PC-3 (cell line): ENCODE results near the gene RB1. TPM values are rescaled to one million over a fixed set of nuclear protein-coding genes. Genes with fewer than 3 reads are reported as not detected.

Experiments used
- ATAC-seq: fragments of 200-7000 bp; cut with Tn5 transposase; 2 replicates; pipeline ENCODE4 v1.9.1; 2020; ENCODE audit warnings: mild to moderate bottlenecking, moderate library complexity
- BruUV-seq: library from RNA; stranded (reverse); fragments of 400-500 nt; replicated peaks from 2 replicates; lab custom pipeline; 2021; lab: Mats Ljungman, UMichigan
- CTCF ChIA-PET: fragments of 300-600 bp; sonication (Branson Sonifier 250); formaldehyde crosslinking; loops from one replicate; lab custom pipeline; 2022; ENCODE audit warnings: antibody characterized with exemption; lab: Charles Lee
- POLR2A ChIA-PET: fragments of 300-600 bp; sonication (Branson Sonifier 250); formaldehyde crosslinking; loops from one replicate; lab custom pipeline; 2022; ENCODE audit warnings: antibody characterized with exemption; ENCODE audit not compliant: unreplicated experiment; lab: Charles Lee
- DNase-seq: peaks from one replicate; pipeline ENCODE4 v3.0.0-alpha.2; 2015
- H2AFZ ChIP-seq: fragments of 300-600 bp; sonication (generic); 2 replicates; pipeline ENCODE4 v1.6.0; 2016; ENCODE audit warnings: antibody characterized with exemption, low read length
- H3F3A ChIP-seq: fragments of 300-600 bp; sonication (generic); one replicate; pipeline ENCODE4 v1.6.0; 2017; ENCODE audit warnings: antibody characterized with exemption, low read length, control low read depth, mild to moderate bottlenecking; ENCODE audit not compliant: unreplicated experiment
- H3K27ac ChIP-seq: fragments of 300-600 bp; sonication (generic); 2 replicates; pipeline ENCODE4 v1.5.1; 2016; ENCODE audit warnings: mild to moderate bottlenecking, low read length
- H3K27me3 ChIP-seq: fragments of 300-600 bp; sonication (generic); 2 replicates; pipeline ENCODE4 v1.6.1; 2016; ENCODE audit warnings: low read length, mixed read lengths
- H3K36me3 ChIP-seq: fragments of 300-600 bp; sonication (generic); 2 replicates; pipeline ENCODE4 v1.6.1; 2016; ENCODE audit warnings: low read depth, mixed run types, low read length, mixed read lengths
- H3K4me1 ChIP-seq: fragments of 300-600 bp; sonication (generic); 2 replicates; pipeline ENCODE4 v1.5.1; 2016; ENCODE audit warnings: low read length; ENCODE audit not compliant: insufficient read depth
- H3K4me2 ChIP-seq: fragments of 300-600 bp; sonication (generic); 2 replicates; pipeline ENCODE4 v1.6.0; 2016; ENCODE audit warnings: low read length
- H3K4me3 ChIP-seq: fragments of 300-600 bp; sonication (generic); 2 replicates; pipeline ENCODE4 v1.5.1; 2016; ENCODE audit warnings: mild to moderate bottlenecking, low read length, mixed read lengths
- H3K79me2 ChIP-seq: fragments of 300-600 bp; sonication (generic); 2 replicates; pipeline ENCODE4 v1.6.1; 2017; ENCODE audit warnings: low read length, mixed read lengths
- H3K9ac ChIP-seq: fragments of 300-600 bp; sonication (generic); 2 replicates; pipeline ENCODE4 v1.6.0; 2016; ENCODE audit warnings: mild to moderate bottlenecking, low read length
- H3K9me2 ChIP-seq: fragments of 300-600 bp; sonication (generic); replicated peaks from 2 replicates; pipeline ENCODE4 v1.6.1; 2016; ENCODE audit warnings: mixed run types, low read length, mixed read lengths
- H3K9me3 ChIP-seq: fragments of 300-600 bp; sonication (generic); 2 replicates; pipeline ENCODE4 v1.6.1; 2016; ENCODE audit warnings: low read length, mixed read lengths
- H4K20me1 ChIP-seq: fragments of 300-600 bp; sonication (generic); 2 replicates; pipeline ENCODE4 v1.6.1; 2016; ENCODE audit warnings: low read length, mixed read lengths
- EZH2 ChIP-seq: fragments of 300-600 bp; sonication (generic); IDR thresholded peaks from one replicate; pipeline ENCODE4 v1.6.1; 2017; ENCODE audit warnings: antibody characterized with exemption, mild to moderate bottlenecking, low read length; ENCODE audit not compliant: unreplicated experiment
- EZH2phosphoT487 ChIP-seq: fragments of 300-600 bp; sonication (generic); IDR thresholded peaks from 2 replicates; pipeline ENCODE4 v1.6.1; 2018; ENCODE audit warnings: mild to moderate bottlenecking, antibody characterized with exemption, low read length, borderline replicate concordance
- intact Hi-C: fragments of 100-400 bp; cut with micrococcal nuclease; formaldehyde crosslinking; loops from 2 replicates; pipeline ENCODE4 v1.9.0; 2023
- total RNA-seq: library from RNA; depleted of rRNA; stranded (reverse); fragments of >200 nt; gene quantifications from 2 replicates; pipeline ENCODE4 v1.2.3, GENCODE V29; 2014
- TF ChIP-seq, protein P1 (sequence below): fragments of 300-600 bp; sonication (generic); conservative IDR thresholded peaks from 2 replicates; pipeline ENCODE4 v1.5.1; 2017; ENCODE audit warnings: antibody characterized with exemption, low read depth, mild to moderate bottlenecking, low read length

The RB1 gene
- total RNA-seq, 1 experiment from 2014 or later = 14.3 TPM

DNA sequence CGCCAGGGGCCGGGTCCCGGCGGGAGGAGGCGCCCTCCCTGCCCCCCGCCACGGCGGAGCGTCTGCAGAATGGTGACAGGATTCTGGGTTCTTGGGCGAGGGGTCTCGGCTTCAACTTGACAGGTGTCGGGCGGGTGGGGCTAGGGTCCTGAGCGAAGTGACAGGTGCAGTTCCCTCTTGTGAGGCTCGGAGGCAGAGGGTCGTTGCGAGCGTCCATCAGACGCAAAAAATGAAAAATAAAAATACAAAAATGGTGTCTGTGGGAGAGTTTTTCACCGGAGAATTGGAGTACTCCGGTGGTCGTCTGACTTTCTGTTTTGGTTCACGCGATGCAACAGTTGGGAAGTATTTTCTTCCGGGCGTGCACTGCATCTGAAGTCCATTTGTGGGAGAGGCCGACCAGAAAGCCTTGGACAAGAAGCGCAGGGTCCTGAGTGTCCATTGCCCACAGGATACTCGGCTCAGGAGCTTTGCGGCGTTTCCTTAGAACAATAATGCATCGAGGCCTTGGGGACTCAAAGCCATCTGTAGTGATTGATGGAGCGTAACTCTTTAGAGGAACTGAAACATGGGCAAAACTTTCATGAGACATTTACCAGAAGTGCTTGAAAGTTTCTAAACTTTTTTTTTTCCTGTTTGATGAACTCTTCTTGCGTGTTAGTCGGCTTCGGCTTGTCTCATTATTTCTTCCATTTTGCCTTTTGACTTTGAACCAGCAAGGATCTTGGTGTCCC is 759 bp downstream of the RB1 start:
- TF ChIP-seq, protein P1, sequence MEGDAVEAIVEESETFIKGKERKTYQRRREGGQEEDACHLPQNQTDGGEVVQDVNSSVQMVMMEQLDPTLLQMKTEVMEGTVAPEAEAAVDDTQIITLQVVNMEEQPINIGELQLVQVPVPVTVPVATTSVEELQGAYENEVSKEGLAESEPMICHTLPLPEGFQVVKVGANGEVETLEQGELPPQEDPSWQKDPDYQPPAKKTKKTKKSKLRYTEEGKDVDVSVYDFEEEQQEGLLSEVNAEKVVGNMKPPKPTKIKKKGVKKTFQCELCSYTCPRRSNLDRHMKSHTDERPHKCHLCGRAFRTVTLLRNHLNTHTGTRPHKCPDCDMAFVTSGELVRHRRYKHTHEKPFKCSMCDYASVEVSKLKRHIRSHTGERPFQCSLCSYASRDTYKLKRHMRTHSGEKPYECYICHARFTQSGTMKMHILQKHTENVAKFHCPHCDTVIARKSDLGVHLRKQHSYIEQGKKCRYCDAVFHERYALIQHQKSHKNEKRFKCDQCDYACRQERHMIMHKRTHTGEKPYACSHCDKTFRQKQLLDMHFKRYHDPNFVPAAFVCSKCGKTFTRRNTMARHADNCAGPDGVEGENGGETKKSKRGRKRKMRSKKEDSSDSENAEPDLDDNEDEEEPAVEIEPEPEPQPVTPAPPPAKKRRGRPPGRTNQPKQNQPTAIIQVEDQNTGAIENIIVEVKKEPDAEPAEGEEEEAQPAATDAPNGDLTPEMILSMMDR = no peak
- TF ChIP-seq EZH2phosphoT487 (no peak), EZH2 (no peak)
- CTCF ChIA-PET = no interaction called here
- POLR2A ChIA-PET = no interaction called here
- Histone ChIP-seq H3K27ac (peak overlapping the region; percentile 85), H3K79me2 (peaks cover 29% of the 10 kb centered on the region), H3K4me2 (peak overlapping the region; percentile 98), H3K9ac (peak overlapping the region; percentile 97), H3K9me2 (no peaks in the 10 kb centered on the region), H3K9me3 (no peaks in the 10 kb centered on the region), H3K4me3 (peak overlapping the region; percentile 99), H4K20me1 (no peaks in the 10 kb centered on the region), H3F3A (no peaks in the 10 kb centered on the region), H3K27me3 (no peaks in the 10 kb centered on the region), H3K4me1 (peaks cover 10% of the 10 kb centered on the region), H3K36me3 (0 out of 2 replicates have a peak, but pooled peaks cover 4% of the 10 kb centered on the region), H2AFZ (peak overlapping the region; percentile 89)
- ATAC-seq (peak; percentile 21), DNase-seq (peak; percentile 29)
- intact Hi-C loops = loop anchor here (5.0 kb wide), 1 partner anchor 72 kb away; the partner anchor contains the start of gene ITM2B
- TSS peak; percentile 59 for BruUV-seq

DNA sequence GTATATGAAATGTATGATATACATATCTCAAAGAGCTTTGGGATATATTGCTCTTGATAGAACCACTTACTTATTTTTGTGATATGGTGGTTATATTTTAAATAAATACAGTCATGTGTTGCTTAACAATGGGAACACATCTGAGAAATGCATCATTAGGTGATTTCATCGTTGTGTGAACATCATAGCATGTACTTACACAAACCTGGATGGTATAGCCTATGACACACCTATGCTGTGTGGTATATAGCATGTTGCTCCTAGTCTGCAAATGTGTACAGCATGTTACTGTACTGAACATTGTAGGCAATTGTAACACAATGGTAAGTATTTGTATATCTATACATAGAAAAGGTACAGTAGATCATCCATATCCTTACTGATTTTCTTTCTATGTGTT is 7.7 kb downstream of the RB1 start:
- peaks cover 14% of the 10 kb centered on the region for H3K79me2 ChIP-seq
- H4K20me1 ChIP-seq = no peaks in the 10 kb centered on the region
- no peaks in the 10 kb centered on the region for H3K9me3 ChIP-seq
- no peak overlapping the region for H3K9ac ChIP-seq
- DNase-seq (no peak), ATAC-seq (no peak)
- H3K4me1 ChIP-seq = no peaks in the 10 kb centered on the region
- BruUV-seq = no TSS peak
- 0 out of 2 replicates have a peak, but pooled peaks cover 4% of the 10 kb centered on the region for H3K36me3 ChIP-seq
- H3F3A ChIP-seq = no peaks in the 10 kb centered on the region
- H3K27ac ChIP-seq = no peak overlapping the region
- TF ChIP-seq EZH2phosphoT487 (no peak), EZH2 (no peak)
- TF ChIP-seq, protein P1 = no peak
- no peak overlapping the region for H2AFZ ChIP-seq
- no peaks in the 10 kb centered on the region for H3K27me3 ChIP-seq
- intact Hi-C loops = no loop called here
- no peak overlapping the region for H3K4me3 ChIP-seq
- ChIA-PET CTCF (no interaction called here), POLR2A (no interaction called here)
- no peak overlapping the region for H3K4me2 ChIP-seq
- no peaks in the 10 kb centered on the region for H3K9me2 ChIP-seq
